Choroid plexus epithelial cell (primary cell): ENCODE results near the gene SULT1A1.
"Not testable (repeated sequence)": the region's sequence is repeated elsewhere in the genome, so short reads cannot be mapped to it uniquely, and the experiment has no call there.

Source experiments
- DNase-seq: peaks from one replicate; pipeline ENCODE4 v3.0.0-alpha.2; 2010; ENCODE audit warnings: low read depth
- H3K4me3 ChIP-seq: 2 replicates; pipeline ENCODE4 v1.5.1; 2011; ENCODE audit warnings: low read depth, mild to moderate bottlenecking, control low read depth, low read length, moderate library complexity
- CTCF ChIP-seq: conservative IDR thresholded peaks from 2 replicates; pipeline ENCODE4 v1.5.1; 2011; ENCODE audit warnings: low read depth, mild to moderate bottlenecking, control low read depth, inconsistent platforms, low read length, moderate library complexity

The SULT1A1 gene

GRCh38 chr16:28609631-28610594 lies at the start of gene SULT1A1:
TSS of gene SULT1A1 (minus strand) at chr16:28610044. CDS start at chr16:28608855, 1,189 bp downstream.
- peak; percentile 40 for DNase-seq
- peak within 1 kb of the TSS; percentile 37 for H3K4me3 ChIP-seq
- TF ChIP-seq CTCF, result no peak

GRCh38 chr16:28639959-28640358 lies 30.1 kb upstream of the SULT1A1 start:
- DNase-seq, H3K4me3 ChIP-seq: not testable (repeated sequence)

- DNase-seq, H3K4me3 ChIP-seq: not testable (repeated sequence)
These were observed 28.5 kb upstream of the SULT1A1 start for GRCh38 chr16:28638359-28638758.

- not testable (repeated sequence) for H3K4me3 ChIP-seq, DNase-seq
These were observed 27.9 kb upstream of the SULT1A1 start, which contains the start of gene NPIPB8 for GRCh38 chr16:28637765-28638164. TSS of gene NPIPB8 (plus strand) at chr16:28638065. CDS start at chr16:28638361, 296 bp downstream.

GRCh38 chr16:28636093-28636823 lies 26.4 kb upstream of the SULT1A1 start:
- H3K4me3 ChIP-seq, result not testable (repeated sequence)
- peak; percentile 58 for DNase-seq

- not testable (repeated sequence) for DNase-seq, H3K4me3 ChIP-seq
These were observed 21.1 kb upstream of the SULT1A1 start for GRCh38 chr16:28630905-28631304.

GRCh38 chr16:28623172-28623711 lies 13.4 kb upstream of the SULT1A1 start:
- TF ChIP-seq CTCF, result no peak
- H3K4me3 ChIP-seq, result peak overlapping the region; percentile 46
- DNase-seq, result peak; percentile 14

- not testable (repeated sequence) for DNase-seq
These were observed 12.8 kb upstream of the SULT1A1 start for GRCh38 chr16:28622532-28623171.

GRCh38 chr16:28621481-28622155 lies 11.8 kb upstream of the SULT1A1 start:
- no peak overlapping the region for H3K4me3 ChIP-seq
- TF ChIP-seq CTCF, result no peak
- DNase-seq, result no peak

More at GRCh38 chr16:28622532-28623171, 12.8 kb upstream of the SULT1A1 start:
- peak overlapping the region; percentile 46 for H3K4me3 ChIP-seq

- not testable (repeated sequence) for H3K4me3 ChIP-seq, DNase-seq
These were observed 10.5 kb upstream of the SULT1A1 start for GRCh38 chr16:28620316-28620715.
